ENCODE results near the gene CEP295NL.
A peak's percentile ranks its signal among the peaks of the same experiment; 100 is the strongest.

The CEP295NL gene

DNA sequence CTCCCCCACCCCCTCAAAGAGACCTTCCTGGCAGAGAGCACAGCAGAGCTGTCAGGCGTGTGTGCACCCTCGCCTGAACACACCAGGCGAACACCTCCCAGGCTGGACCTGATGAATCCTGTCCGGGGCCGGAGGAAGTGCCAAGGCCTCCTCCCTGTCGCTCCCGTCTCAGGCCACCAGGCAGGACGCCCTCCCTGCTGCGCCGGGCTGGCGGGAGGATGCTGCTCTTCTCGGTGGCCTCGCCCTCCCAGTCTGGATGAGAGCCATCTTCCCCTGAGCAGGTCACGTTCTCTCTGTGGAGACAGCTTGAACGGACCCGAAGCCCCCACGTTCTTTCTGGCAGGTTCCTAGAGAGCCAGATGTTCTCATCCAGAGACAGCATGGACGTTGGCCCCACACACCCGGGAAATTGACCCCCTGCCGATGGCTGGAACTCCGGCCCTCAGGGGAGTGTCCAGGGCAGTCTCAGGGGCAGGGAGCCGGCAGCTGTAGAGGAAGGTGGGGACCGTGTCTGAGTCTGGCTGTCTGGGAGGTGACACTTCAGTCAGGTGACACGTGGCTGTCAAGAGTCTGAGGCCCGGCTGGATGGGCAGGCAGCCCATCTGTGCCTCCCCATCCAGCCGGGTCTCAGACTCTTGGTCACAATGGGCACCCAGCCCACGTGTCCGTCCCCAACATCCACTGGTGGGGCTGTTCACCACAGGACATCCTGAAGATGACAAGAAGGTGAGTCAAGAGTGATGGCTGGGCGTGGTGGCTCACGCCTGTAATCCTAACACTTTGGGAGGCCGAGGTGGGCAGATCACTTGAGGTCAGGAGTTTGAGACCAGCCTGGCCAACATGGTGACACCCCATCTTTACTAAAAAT, 27.1 kb upstream of the CEP295NL start:
- Histone ChIP-seq H3K4me2 (ENCODE audit: low read length) (no peak overlapping the region), H2AFZ (no peak overlapping the region), H3K4me1 (peaks cover 9% of the 10 kb centered on the region), H3K4me3 (ENCODE audit: low read depth, low read length) (no peak overlapping the region), H3K79me2 (no peaks in the 10 kb centered on the region), H3K27ac (no peak overlapping the region), H3K9me3 (ENCODE audit: control insufficient read depth, low read length) (no peaks in the 10 kb centered on the region), H3K9ac (no peak overlapping the region), H3K36me3 (ENCODE audit: control insufficient read depth, insufficient read depth, low read length) (no peaks in the 10 kb centered on the region), H3K27me3 (ENCODE audit: control insufficient read depth, insufficient read depth, low read length) (no peaks in the 10 kb centered on the region)
- TF ChIP-seq, protein P1, sequence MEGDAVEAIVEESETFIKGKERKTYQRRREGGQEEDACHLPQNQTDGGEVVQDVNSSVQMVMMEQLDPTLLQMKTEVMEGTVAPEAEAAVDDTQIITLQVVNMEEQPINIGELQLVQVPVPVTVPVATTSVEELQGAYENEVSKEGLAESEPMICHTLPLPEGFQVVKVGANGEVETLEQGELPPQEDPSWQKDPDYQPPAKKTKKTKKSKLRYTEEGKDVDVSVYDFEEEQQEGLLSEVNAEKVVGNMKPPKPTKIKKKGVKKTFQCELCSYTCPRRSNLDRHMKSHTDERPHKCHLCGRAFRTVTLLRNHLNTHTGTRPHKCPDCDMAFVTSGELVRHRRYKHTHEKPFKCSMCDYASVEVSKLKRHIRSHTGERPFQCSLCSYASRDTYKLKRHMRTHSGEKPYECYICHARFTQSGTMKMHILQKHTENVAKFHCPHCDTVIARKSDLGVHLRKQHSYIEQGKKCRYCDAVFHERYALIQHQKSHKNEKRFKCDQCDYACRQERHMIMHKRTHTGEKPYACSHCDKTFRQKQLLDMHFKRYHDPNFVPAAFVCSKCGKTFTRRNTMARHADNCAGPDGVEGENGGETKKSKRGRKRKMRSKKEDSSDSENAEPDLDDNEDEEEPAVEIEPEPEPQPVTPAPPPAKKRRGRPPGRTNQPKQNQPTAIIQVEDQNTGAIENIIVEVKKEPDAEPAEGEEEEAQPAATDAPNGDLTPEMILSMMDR (IDR thresholded peaks at IDR 0.05), result no peak

- no peaks in the 10 kb centered on the region for H3K36me3 ChIP-seq (ENCODE audit: control insufficient read depth, insufficient read depth, low read length)
- peak overlapping the region; percentile 46 for H3K4me3 ChIP-seq (ENCODE audit: low read depth, low read length)
- peaks cover 7% of the 10 kb centered on the region for H3K4me1 ChIP-seq
- no peak overlapping the region for H3K9ac ChIP-seq
- H3K4me2 ChIP-seq (ENCODE audit: low read length), result peak overlapping the region; percentile 57
- peak overlapping the region; percentile 56 for H3K27ac ChIP-seq
- peak overlapping the region; percentile 68 for H2AFZ ChIP-seq
- TF ChIP-seq, protein P1 (IDR thresholded peaks at IDR 0.05), result no peak
- no peaks in the 10 kb centered on the region for H3K9me3 ChIP-seq (ENCODE audit: control insufficient read depth, low read length)
- H3K27me3 ChIP-seq (ENCODE audit: control insufficient read depth, insufficient read depth, low read length), result no peaks in the 10 kb centered on the region
- H3K79me2 ChIP-seq, result no peaks in the 10 kb centered on the region
Observed at GRCh38 chr17:78925662-78926555, 22.9 kb upstream of the CEP295NL start.

DNA sequence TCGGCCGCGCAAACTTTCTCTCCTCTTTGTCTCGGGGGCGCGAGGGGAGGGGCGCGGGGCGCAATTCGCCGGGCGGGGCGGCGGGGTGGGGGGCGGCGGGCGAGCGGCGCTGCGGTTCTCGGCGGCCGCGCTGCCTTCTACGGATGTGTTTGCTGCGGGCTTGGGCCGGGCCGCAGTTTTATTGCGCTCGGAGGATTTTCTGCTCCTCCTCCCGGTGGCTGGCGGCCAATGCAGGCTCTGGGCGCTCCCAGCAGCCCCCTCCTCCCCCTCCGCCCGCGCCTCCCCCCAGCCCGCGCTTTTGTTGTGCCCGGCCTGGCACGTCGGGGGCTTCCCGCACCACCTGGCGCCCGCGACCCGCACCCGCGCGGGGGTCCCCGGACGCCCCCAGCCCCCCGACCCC, 22.2 kb upstream of the CEP295NL start, which contains the start of gene TIMP2:
Gene TIMP2 (minus strand): TSS at position 154 of the 400 bp plus-strand sequence. CDS start 299 bp downstream, outside the sequence.
- Histone ChIP-seq H3K36me3 (ENCODE audit: control insufficient read depth, insufficient read depth, low read length) (no peaks in the 10 kb centered on the region), H3K27ac (peak within 1 kb of the TSS; percentile 56), H3K9me3 (ENCODE audit: control insufficient read depth, low read length) (no peaks in the 10 kb centered on the region), H3K79me2 (no peaks in the 10 kb centered on the region), H3K4me2 (ENCODE audit: low read length) (peak within 1 kb of the TSS; percentile 92), H3K4me3 (ENCODE audit: low read depth, low read length) (peak within 1 kb of the TSS; percentile 61), H3K4me1 (peaks cover 7% of the 10 kb centered on the region), H3K27me3 (ENCODE audit: control insufficient read depth, insufficient read depth, low read length) (no peaks in the 10 kb centered on the region), H3K9ac (no peak within 1 kb of the TSS), H2AFZ (peak within 1 kb of the TSS; percentile 68)
- TF ChIP-seq, protein P1 (IDR thresholded peaks at IDR 0.05), result peak; percentile 17

GRCh38 chr17:78924481-78925151, 21.6 kb upstream of the CEP295NL start:
- Histone ChIP-seq H3K36me3 (ENCODE audit: control insufficient read depth, insufficient read depth, low read length) (no peaks in the 10 kb centered on the region), H3K27ac (no peak overlapping the region), H3K9ac (no peak overlapping the region), H3K79me2 (no peaks in the 10 kb centered on the region), H3K4me1 (peaks cover 7% of the 10 kb centered on the region), H3K9me3 (ENCODE audit: control insufficient read depth, low read length) (no peaks in the 10 kb centered on the region), H2AFZ (peak overlapping the region; percentile 41), H3K4me3 (ENCODE audit: low read depth, low read length) (peak overlapping the region; percentile 61), H3K4me2 (ENCODE audit: low read length) (peak overlapping the region; percentile 92), H3K27me3 (ENCODE audit: control insufficient read depth, insufficient read depth, low read length) (no peaks in the 10 kb centered on the region)
- TF ChIP-seq, protein P1 (IDR thresholded peaks at IDR 0.05), result no peak

All from parathyroid adenoma (tissue), 2 donors.